GM04504 (cell line): ENCODE measurements around the gene ZCCHC24.

Experiments used
- DNase-seq: peaks from one replicate; pipeline ENCODE4 v3.0.0-alpha.2; 2012; ENCODE audit warnings: low read depth

Gene ZCCHC24

GRCh38 chr10:79445161-79445976 is at the start of gene ZCCHC24:
ZCCHC24 (minus strand) TSS chr10:79445624; CDS start chr10:79445440, 184 bp downstream.
- DNase-seq = peak; percentile 99

- DNase-seq = no peak
Measured at GRCh38 chr10:79493806-79494205, 48.4 kb upstream of the ZCCHC24 start.

GRCh38 chr10:79492839-79493238 is 47.4 kb upstream of the ZCCHC24 start:
- DNase-seq = no peak

GRCh38 chr10:79492256-79492655 is 46.8 kb upstream of the ZCCHC24 start:
- DNase-seq = no peak

GRCh38 chr10:79491143-79491835 is 45.9 kb upstream of the ZCCHC24 start:
- DNase-seq = no peak

- no peak for DNase-seq
Measured at GRCh38 chr10:79490400-79491142, 45.1 kb upstream of the ZCCHC24 start.

GRCh38 chr10:79488870-79489269 is 43.4 kb upstream of the ZCCHC24 start:
- no peak for DNase-seq

GRCh38 chr10:79488336-79488735 is 42.9 kb upstream of the ZCCHC24 start:
- peak; percentile 85 for DNase-seq

- DNase-seq = peak; percentile 40
Measured at GRCh38 chr10:79487296-79488194, 42.1 kb upstream of the ZCCHC24 start.

GRCh38 chr10:79484476-79484875 is 39.1 kb upstream of the ZCCHC24 start:
- no peak for DNase-seq

GRCh38 chr10:79483948-79484347 is 38.5 kb upstream of the ZCCHC24 start:
- peak; percentile 94 for DNase-seq

- peak; percentile 31 for DNase-seq
Measured at GRCh38 chr10:79483299-79483698, 37.9 kb upstream of the ZCCHC24 start.

- DNase-seq = no peak
Measured at GRCh38 chr10:79482741-79483140, 37.3 kb upstream of the ZCCHC24 start.

GRCh38 chr10:79482304-79482703 is 36.9 kb upstream of the ZCCHC24 start:
- no peak for DNase-seq

GRCh38 chr10:79479283-79479909 is 34.0 kb upstream of the ZCCHC24 start:
- DNase-seq = no peak

- no peak for DNase-seq
Measured at GRCh38 chr10:79477456-79477855, 32.0 kb upstream of the ZCCHC24 start.

- DNase-seq = no peak
Measured at GRCh38 chr10:79476645-79477044, 31.2 kb upstream of the ZCCHC24 start.

GRCh38 chr10:79475877-79476276 is 30.5 kb upstream of the ZCCHC24 start:
- no peak for DNase-seq

GRCh38 chr10:79475119-79475653 is 29.8 kb upstream of the ZCCHC24 start:
- no peak for DNase-seq

- DNase-seq = no peak
Measured at GRCh38 chr10:79473496-79474095, 28.2 kb upstream of the ZCCHC24 start.
